GM12873 (cell line): ENCODE results near the gene C1orf210.

Source experiments
- TF ChIP-seq, protein P1 (sequence below): IDR thresholded peaks from 2 replicates; pipeline ENCODE4 v1.5.1; 2012; ENCODE audit warnings: low read depth, mild to moderate bottlenecking, moderate library complexity, low read length, control low read depth; ENCODE audit not compliant: insufficient read depth; ENCODE audit errors: missing control alignments

C1orf210 gene

GRCh38 chr1:43251024-43251423, 34.4 kb downstream of the C1orf210 start:
- TF ChIP-seq, protein P1, sequence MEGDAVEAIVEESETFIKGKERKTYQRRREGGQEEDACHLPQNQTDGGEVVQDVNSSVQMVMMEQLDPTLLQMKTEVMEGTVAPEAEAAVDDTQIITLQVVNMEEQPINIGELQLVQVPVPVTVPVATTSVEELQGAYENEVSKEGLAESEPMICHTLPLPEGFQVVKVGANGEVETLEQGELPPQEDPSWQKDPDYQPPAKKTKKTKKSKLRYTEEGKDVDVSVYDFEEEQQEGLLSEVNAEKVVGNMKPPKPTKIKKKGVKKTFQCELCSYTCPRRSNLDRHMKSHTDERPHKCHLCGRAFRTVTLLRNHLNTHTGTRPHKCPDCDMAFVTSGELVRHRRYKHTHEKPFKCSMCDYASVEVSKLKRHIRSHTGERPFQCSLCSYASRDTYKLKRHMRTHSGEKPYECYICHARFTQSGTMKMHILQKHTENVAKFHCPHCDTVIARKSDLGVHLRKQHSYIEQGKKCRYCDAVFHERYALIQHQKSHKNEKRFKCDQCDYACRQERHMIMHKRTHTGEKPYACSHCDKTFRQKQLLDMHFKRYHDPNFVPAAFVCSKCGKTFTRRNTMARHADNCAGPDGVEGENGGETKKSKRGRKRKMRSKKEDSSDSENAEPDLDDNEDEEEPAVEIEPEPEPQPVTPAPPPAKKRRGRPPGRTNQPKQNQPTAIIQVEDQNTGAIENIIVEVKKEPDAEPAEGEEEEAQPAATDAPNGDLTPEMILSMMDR: no peak

DNA sequence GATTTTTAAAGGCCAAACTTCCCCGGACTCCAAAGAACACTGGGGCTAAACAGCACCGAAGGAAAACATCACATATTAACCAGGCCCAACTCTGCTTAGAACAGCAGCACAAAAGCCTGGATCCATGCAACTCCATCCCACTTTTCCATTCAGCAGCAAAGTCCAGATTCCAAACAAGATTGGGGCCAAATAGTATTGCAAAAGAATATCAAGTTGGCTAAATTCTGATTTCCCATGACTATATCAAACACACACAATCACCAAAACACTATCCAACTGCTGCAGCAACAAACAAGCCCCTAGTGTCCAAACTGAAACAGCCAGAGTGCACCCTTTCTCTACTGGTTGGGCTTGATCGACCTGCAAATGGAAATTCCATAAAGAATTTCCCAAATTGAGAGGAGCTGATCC, 35.0 kb downstream of the C1orf210 start:
- TF ChIP-seq, protein P1: no peak

DNA sequence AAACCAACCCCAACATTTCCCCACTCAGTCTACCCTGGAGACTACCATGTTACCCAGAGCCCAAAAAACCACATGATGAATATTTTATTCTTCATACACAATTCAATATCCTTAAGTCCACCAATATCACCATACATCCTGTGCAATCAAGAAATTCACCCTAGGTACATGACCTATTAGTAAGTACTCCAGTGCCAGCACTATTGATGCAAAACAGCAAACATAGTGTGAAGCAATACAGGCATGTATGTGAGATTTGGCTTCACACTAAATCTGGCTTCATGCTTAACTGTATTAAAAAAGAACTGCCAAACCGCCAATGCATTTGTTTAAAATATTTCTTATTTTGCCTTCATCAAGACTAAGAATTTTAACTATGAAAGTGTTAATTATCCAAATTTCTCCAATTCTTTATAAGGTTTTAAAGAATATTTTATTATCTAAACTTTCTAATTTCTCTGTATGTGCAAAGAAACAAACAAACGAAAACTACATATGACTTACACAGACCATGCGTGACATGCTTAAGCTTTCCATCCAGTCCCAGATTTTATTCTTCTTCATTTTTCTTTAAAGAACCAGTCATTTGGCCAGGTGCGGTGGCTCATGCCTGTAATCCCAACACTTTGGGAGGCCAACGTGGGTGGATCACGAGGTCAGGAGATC, 38.0 kb downstream of the C1orf210 start:
- TF ChIP-seq, protein P1: no peak

DNA sequence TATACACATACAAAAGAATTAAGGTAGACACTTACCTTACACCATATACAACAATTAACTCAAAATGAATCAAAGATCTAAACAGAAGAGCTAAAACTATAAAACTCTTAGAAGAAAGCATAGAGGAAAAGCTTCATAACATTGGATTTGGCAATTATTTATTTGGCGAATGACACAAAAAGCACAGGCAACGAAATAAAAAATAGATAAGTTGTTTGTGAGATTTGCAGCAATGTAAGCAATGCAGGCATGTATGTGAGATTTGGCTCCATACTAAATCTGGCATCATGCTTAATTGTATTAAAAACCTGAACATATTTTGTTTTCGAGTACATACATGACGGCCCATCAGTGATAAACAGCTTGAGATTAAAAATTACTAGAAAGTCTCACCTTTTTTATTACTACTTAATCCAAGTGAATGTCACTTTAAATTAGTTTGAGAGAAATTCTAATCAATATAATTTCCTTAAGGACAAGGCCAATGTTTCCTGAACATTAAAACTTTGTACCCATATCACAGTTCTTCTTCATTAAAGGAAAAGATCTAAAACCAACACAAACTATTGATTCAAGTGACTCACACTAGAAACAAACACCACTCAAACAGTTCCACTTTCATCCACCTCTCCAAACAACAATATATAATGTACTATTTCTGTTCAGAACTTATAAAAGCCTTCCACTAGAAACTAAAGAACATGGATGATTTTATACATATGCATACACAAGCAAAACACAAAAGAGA, 38.7 kb downstream of the C1orf210 start:
- TF ChIP-seq, protein P1: no peak

DNA sequence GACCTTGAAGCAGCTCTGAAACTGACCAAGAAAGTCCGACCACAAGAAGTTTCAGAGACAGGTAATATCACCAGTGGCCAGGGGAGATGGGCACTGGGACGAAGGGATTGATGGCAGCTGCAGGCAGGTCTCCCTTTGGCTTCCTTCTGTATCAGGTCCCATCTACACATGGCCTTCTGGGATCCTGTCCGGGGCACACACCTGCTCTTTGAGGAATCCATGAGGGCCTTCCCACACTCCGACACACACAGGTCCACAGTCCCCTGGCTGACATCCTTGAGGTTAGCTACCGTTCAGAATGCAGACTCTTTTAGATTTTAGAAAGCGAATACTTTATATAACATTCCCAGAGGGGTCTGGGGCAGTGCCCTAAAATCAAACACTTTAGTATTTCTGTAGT, 42.1 kb downstream of the C1orf210 start:
- TF ChIP-seq, protein P1: no peak

- TF ChIP-seq, protein P1: no peak
Measured at GRCh38 chr1:43241413-43241836, 44.0 kb downstream of the C1orf210 start.

GRCh38 chr1:43239484-43239883, 45.9 kb downstream of the C1orf210 start:
- TF ChIP-seq, protein P1: no peak
